Measurements from ENCODE around the gene EXD1. TPM values are rescaled to one million over a fixed set of nuclear protein-coding genes. Genes with fewer than 3 reads are reported as not detected.
A peak's percentile ranks its signal among the peaks of the same experiment; 100 is the strongest.

The EXD1 gene
- total RNA-seq, 2 experiments from 2014 or later: not detected

GRCh38 chr15:41233367-41233771 is 2.8 kb upstream of the EXD1 start:
- Histone ChIP-seq H3K4me2 (ENCODE audit: low read length) (no peak overlapping the region), H3K27ac (ENCODE audit: low read depth, low read length, poor library complexity, severe bottlenecking) (no peak overlapping the region), H2AFZ (ENCODE audit: low read length) (no peak overlapping the region), H3K79me2 (ENCODE audit: insufficient read depth, low read depth, low read length) (peaks cover 12% of the 10 kb centered on the region; the same call in 1 of the 2 replicates), H3K36me3 (ENCODE audit: insufficient read depth, low read length) (no peaks in the 10 kb centered on the region), H3K4me1 (ENCODE audit: insufficient read depth, low read length, poor library complexity, severe bottlenecking) (peaks cover 16% of the 10 kb centered on the region), H3K4me3 (ENCODE audit: low read depth, low read length, poor library complexity, severe bottlenecking) (no peak overlapping the region), H4K20me1 (ENCODE audit: insufficient read depth, low read length) (no peaks in the 10 kb centered on the region), H3K9me2 (ENCODE audit: insufficient read depth, low read length) (no peaks in the 10 kb centered on the region), H3K9me3 (ENCODE audit: low read length) (peaks cover 8% of the 10 kb centered on the region; the same call in 1 of the 2 replicates)
- CTCF ChIA-PET (ENCODE audit: unreplicated experiment): interaction anchor here (0.5 kb wide), 1 partner anchor 155 kb away, joined by 4 read pairs; no protein-coding TSS in a partner anchor
- no peak for DNase-seq (ENCODE audit: low spot score)
- POLR2A ChIA-PET: no interaction called here
- TF ChIP-seq EZH2phosphoT487 (IDR thresholded peaks at IDR 0.05; ENCODE audit: borderline replicate concordance, low read depth, low read length) (no peak), CTCF (conservative IDR thresholded peaks at IDR 0.05; ENCODE audit: low read length) (no peak)
- BruUV-seq (replicated peaks): no TSS peak
- intact Hi-C loops (cut with micrococcal nuclease; ENCODE audit: unreplicated experiment): loop anchor here (5.0 kb wide), 1 partner anchor 49 kb away; no protein-coding TSS in a partner anchor

GRCh38 chr15:41231422-41232226 is 1.1 kb upstream of the EXD1 start:
- no peak for DNase-seq (ENCODE audit: low spot score)
- H3K79me2 ChIP-seq (ENCODE audit: insufficient read depth, low read depth, low read length): peaks cover 12% of the 10 kb centered on the region; the same call in 1 of the 2 replicates

More at GRCh38 chr15:41231422-41232226, 1.1 kb upstream of the EXD1 start:
- TF ChIP-seq CTCF (conservative IDR thresholded peaks at IDR 0.05; ENCODE audit: low read length): no peak
- no peak for TF ChIP-seq EZH2phosphoT487 (IDR thresholded peaks at IDR 0.05; ENCODE audit: borderline replicate concordance, low read depth, low read length)
- peaks cover 8% of the 10 kb centered on the region; the same call in 1 of the 2 replicates for H3K9me3 ChIP-seq (ENCODE audit: low read length)
- peak overlapping the region; percentile 86 for H3K4me3 ChIP-seq (ENCODE audit: low read depth, low read length, poor library complexity, severe bottlenecking)
- no peaks in the 10 kb centered on the region for H4K20me1 ChIP-seq (ENCODE audit: insufficient read depth, low read length)
- H3K9me2 ChIP-seq (ENCODE audit: insufficient read depth, low read length): no peaks in the 10 kb centered on the region
- H2AFZ ChIP-seq (ENCODE audit: low read length): peak overlapping the region; percentile 86
- peak overlapping the region; percentile 96 for H3K4me2 ChIP-seq (ENCODE audit: low read length)
- peaks cover 16% of the 10 kb centered on the region for H3K4me1 ChIP-seq (ENCODE audit: insufficient read depth, low read length, poor library complexity, severe bottlenecking)
- BruUV-seq (replicated peaks): no TSS peak
- intact Hi-C loops (cut with micrococcal nuclease; ENCODE audit: unreplicated experiment): loop anchor here (1.0 to 5.0 kb wide), 4 partner anchors 51 to 325 kb away; partner anchors contain the start of genes INO80, NUSAP1 and OIP5
- ChIA-PET POLR2A (interaction anchor here (0.5 to 1.0 kb wide), 7 partner anchors 12 to 323 kb away, joined by 3 to 6 read pairs (median 3); partner anchors contain the start of genes NUSAP1 and OIP5), CTCF (ENCODE audit: unreplicated experiment) (interaction anchor here (0.5 to 1.1 kb wide), 2 partner anchors 324 to 397 kb away, joined by 3 to 4 read pairs; no protein-coding TSS in a partner anchor)
- peak overlapping the region; percentile 47 for H3K27ac ChIP-seq (ENCODE audit: low read depth, low read length, poor library complexity, severe bottlenecking)
- no peaks in the 10 kb centered on the region for H3K36me3 ChIP-seq (ENCODE audit: insufficient read depth, low read length)

Measured in OCI-LY7 (cell line).